NCI-H82 treated with DMSO at 0.1 percent for 48 hours (cell line): ENCODE results near the gene KLHDC2.
"Not testable (repeated sequence)": the region's sequence is repeated elsewhere in the genome, so short reads cannot be mapped to it uniquely, and the experiment has no call there.

Experiments used
- DNase-seq: peaks from one replicate; lab custom pipeline; 2025; ENCODE audit not compliant: unreplicated experiment; lab: John Stamatoyannopoulos, UW

KLHDC2 gene

DNA sequence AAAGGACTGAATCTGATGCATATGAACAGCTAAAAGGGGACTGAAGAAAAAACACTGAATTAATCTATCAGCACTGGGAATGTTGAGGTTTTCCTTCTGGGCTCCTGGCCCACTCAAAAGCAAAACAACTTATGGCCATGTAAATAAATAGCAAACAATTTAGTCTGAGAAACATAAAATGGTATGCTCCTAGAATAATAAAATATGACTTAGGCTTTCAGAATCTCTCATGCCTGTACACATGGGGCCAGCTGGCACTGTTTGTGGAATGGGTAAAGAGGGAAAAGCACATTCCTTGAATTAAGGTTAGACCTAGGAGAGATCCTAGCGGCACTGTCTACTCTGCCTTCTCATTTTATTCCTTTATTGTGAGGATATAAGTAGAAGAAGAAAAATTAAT, 6.2 kb downstream of the KLHDC2 start:
- no peak for DNase-seq

GRCh38 chr14:49778421-49778820, 10.5 kb downstream of the KLHDC2 start:
- DNase-seq: no peak

GRCh38 chr14:49781040-49781439, 13.1 kb downstream of the KLHDC2 start:
- DNase-seq: not testable (repeated sequence)

GRCh38 chr14:49783394-49784014, 15.6 kb downstream of the KLHDC2 start:
- DNase-seq: no peak

DNA sequence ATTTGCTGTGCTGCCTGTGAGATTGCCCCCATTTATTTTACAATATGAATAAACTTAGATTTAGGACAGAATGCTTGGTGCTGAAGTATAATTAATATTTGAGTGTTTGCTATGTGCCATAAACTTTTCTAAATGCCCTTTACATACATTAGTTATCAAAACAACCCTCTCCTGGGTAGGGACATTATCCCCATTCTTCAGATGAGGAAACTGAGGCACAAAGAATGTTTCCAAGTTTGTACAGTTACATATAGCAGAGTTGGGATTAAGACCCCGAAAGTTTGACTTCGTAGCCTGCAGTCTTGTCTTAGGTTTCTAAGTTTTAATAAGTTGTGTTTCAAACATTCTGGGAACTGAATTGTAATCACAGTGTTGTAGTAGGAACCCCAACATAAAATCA, 18.4 kb downstream of the KLHDC2 start:
- DNase-seq: no peak

DNA sequence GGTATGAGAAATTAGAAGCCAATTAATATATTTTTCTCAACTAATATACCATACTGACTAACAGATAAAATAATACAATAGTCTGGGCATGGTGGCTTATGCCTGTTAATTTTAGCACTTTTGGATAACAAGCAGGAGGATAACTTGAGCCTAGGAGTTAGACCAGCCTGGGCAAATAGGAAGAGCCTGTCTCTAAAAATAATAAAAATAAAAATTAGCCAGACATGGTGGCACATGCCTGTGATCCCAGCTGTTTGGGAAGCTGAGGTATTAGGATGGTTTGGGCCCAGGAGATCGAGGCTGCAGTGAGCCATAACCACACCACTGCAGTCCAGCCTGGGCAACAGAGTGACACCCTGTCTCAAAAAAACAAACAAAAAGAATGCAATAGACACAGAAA, 24.7 kb downstream of the KLHDC2 start:
- no peak for DNase-seq

DNA sequence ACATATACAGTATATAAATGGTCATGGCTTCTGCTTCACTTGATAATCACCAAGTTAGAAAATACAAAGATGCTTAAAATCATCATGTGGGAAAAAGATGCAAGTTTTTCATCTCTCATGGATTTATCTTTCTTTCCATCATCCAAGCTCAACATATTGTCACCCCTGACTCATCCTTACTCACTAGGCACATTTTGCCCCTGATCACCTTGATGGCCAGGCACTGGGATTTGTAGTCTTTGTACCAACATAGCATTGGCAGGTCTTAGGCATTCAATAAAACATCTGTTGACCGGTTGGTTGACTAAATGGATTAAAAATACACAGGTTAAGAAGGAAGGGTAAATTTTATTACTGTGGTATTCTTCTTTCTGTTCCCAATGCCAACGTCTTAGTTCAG, 28.1 kb downstream of the KLHDC2 start:
- DNase-seq: no peak

DNA sequence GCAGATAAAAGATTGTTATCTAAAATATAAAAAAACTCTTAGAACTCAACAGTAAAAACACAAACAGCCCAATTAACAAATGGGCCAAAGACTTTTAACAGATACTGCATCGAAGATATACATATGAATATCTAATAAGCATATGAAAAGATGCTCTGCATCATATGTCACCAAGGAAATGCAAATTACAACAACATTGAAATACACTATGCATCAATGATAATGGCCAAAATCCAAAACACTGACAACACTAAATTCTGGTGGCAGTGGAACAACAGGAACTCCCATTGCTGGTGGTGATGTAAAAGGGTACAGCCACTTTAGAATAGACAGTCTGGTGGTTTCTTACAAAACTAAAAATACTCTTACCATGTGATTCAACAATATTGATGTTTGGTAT, 40.8 kb downstream of the KLHDC2 start:
- DNase-seq: no peak

GRCh38 chr14:49816118-49816517, 48.2 kb downstream of the KLHDC2 start:
- not testable (repeated sequence) for DNase-seq

DNA sequence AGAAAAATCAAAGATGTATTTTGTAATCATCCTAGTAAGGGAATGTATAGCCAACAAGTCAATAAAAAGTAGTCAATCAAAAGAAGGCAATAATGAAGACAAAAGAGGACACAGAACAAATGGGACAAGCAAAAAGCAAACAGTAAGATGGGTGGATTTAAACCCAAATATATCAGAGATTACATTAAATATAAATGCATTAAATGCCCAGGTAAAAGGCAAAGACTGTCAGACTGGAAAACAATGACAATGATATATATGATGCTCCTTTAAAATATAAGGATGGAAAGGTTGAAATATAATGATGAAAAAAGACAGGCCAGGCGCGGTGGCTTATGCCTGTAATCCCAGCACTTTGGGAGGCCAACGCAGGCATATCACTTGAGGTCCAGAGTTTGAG, 48.9 kb downstream of the KLHDC2 start:
- no peak for DNase-seq

DNA sequence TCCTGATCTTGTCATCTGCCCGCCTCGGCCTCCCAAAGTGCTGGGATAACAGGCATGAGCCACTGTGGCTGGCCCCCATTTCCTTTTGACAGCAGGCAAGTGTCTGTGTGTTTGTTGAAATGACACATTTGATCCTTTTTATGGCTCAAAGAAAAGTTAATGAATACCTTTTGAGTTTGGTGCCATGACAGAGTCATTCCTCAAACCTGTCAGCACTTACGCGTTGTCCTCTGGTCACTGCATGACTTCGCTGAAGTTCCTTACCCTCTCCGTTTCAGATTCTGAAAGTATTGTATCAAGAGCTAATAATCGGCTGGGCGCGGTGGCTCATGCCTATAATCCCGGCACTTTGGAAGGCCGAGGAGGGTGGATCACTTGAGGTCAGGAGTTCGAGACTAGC, 52.2 kb downstream of the KLHDC2 start:
- DNase-seq: no peak

GRCh38 chr14:49828640-49829039, 60.7 kb downstream of the KLHDC2 start:
- no peak for DNase-seq
